HG03103 (cell line): ENCODE measurements around the gene PPP1R9A.

Source experiments
- ATAC-seq: cut with Tn5 transposase; IDR thresholded peaks from one replicate; pipeline ENCODE4 v1.9.1; 2021; ENCODE audit warnings: low read depth; ENCODE audit not compliant: unreplicated experiment

The PPP1R9A gene

DNA sequence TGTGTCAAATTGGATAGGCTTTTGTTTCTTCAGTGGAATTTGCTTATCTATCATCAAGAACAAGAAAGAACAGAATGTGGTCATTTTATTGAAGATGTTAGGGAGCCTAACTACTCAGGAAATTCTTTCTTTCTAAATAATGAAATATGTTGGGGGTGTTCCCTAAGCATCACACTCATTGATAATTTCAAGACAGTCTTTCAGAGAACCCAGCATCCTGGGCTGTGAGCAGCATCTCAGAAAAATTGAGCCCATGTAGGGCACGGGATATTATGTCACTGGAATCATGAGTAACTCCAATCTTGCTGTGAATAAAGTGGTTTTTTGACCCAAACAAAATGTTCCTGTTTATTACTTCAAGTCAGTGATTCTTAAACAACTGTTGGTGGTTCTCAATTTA lies 389.6 kb downstream of the PPP1R9A start:
- ATAC-seq: no peak

- ATAC-seq: no peak
These were observed 390.7 kb downstream of the PPP1R9A start for GRCh38 chr7:95298091-95298490.

- no peak for ATAC-seq
These were observed 395.9 kb downstream of the PPP1R9A start for GRCh38 chr7:95303013-95303905.

- no peak for ATAC-seq
These were observed 397.6 kb downstream of the PPP1R9A start for GRCh38 chr7:95304990-95305389.

DNA sequence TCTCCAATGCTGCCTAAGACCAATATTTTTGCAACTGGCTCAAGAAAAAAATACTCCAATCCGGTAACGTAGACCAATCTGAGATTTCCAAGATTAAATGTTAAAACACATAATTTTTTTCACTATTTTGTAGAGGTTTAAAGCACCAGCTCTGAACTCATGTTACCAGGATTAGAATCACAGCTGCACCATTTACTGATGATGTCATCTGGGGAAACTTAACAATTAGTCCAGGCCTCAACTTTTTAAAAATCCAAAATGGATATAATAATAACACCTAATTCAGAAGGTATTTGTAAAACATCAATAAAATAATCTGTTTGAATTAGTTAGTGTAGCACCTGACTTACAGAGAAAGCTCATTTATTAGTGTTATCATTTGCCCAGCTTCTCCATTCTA lies 402.6 kb downstream of the PPP1R9A start:
- ATAC-seq: no peak

GRCh38 chr7:95311389-95311788 lies 404.0 kb downstream of the PPP1R9A start:
- ATAC-seq: no peak

DNA sequence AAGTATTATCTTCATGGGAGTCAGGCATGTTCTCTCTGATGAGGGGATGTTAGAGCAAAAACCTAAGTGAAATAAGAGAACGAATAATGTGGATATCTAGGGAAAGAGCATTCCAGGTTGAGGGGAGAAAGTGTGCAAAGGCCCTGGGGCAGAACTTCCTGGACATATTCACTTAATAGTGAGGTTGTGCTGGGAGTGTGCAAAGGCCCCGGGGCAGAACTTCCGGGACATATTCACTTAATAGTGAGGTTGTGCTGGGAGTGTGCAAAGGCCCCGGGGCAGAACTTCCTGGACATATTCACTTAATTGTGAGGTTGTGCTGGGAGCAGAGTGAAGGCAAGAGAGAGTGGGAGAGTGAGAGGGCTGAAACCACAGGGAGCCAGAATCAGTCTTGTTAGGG lies 405.2 kb downstream of the PPP1R9A start:
- no peak for ATAC-seq

DNA sequence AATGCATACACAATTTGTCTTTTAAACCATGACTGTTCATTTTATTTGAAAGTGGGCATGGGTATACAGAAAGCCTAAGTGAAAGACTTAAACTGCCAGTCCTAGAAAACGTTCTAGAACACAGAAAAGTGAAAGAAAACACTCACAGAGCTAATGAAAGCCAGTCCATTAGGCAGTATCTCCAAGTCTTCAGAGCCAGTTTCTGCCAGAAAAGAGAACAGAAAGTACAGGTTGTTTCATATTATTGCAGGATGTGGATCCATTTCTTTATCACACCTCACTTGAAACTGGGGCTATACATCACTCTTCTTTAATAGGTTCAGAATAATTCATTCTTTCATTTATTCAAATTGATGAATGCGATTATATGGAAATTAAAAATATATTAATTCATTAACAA lies 409.2 kb downstream of the PPP1R9A start:
- peak; percentile 86 for ATAC-seq

GRCh38 chr7:95317546-95317945 lies 410.2 kb downstream of the PPP1R9A start:
- ATAC-seq: no peak

DNA sequence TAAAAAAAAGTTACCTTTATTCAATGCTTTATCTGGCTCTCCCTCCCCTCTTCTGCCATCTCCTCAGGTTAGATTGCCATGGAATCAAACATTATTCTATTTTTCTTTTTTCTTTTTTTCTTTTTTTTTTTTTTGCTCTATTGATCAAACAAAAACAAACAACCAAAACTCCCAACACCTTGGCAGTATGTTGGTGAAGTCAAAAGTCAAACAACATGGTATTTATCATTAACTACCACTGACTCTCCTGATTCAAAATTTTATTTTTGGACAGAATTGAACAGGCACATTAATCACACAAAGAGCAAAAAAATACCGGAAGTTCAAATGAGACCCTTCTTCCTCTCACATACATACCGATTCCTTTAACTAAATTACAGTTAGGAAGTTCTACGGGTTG lies 410.6 kb downstream of the PPP1R9A start:
- ATAC-seq: no peak

DNA sequence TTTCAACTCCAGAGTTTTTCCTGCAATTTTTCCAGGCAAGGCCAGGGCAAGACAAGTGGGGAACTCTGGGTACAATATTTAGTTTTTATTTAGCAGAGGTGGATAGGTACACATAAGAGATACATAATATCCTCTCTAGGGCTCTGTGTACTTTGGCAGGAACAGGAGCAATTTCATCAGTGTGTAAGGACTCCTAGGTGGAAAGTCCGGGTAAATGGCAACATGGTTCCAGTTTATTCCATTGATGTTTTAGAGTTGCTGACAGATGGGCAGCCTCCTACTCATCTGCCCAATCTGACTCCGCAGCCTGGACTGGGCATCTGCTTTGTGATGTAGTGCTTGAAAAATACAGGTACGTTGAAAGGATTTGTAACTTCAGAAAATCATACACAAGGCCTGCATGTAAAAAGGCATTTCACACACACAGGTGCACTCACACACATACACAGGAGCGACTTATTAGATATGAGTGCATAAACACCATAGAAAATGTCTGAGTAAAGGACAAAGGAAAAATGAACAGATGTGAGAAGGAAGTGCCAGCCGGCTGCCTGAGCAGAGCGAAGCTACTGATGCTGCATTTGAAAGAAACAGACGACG lies 411.2 kb downstream of the PPP1R9A start:
- ATAC-seq: no peak

- no peak for ATAC-seq
These were observed 412.2 kb downstream of the PPP1R9A start for GRCh38 chr7:95319570-95319969.

GRCh38 chr7:95320651-95321050 lies 413.3 kb downstream of the PPP1R9A start:
- ATAC-seq: no peak

DNA sequence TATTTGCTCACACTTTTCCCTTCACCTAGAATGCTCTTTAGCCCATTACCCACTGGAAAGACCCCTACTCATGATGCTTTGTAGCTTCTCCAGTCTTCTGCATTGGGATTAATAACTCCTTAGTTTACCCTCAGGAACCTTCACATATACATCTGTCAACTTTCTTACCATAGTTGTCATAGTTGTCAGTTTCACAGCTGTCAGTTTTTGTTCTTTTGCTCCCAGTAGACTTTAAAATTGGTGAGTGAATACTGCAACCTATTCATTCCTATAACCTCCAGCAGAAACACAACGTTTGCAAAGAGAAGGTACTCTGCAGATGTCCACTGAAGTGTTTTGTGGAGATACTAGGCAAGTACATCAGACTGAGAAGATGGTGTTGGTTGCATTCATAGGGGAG lies 414.3 kb downstream of the PPP1R9A start:
- ATAC-seq: no peak

DNA sequence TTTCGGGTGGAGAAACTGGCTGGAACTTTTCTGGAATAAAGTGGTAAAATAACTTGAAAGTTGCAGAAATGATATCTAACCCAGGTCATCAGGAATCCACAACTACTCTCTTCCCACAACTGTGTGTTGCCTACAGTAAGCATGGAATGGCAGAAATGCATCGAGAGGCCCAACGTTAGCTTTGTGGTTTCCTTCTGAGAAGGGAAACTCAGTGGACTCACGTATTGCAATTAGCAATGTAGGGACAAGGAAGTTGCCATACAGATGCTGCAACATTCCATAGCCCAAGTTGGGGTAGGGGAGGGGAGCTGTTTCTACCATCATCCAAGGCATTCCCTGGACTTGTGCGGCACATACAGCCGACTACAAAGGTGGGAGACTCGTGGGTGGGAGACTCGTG lies 415.0 kb downstream of the PPP1R9A start:
- ATAC-seq: no peak

GRCh38 chr7:95322854-95323253 lies 415.5 kb downstream of the PPP1R9A start:
- no peak for ATAC-seq

GRCh38 chr7:95323410-95324129 lies 416.2 kb downstream of the PPP1R9A start:
- ATAC-seq: no peak

GRCh38 chr7:95324431-95324830 lies 417.0 kb downstream of the PPP1R9A start, which contains the start of gene PON1:
PON1 (minus strand) TSS chr7:95324532; CDS start chr7:95324475, 57 bp downstream.
- ATAC-seq: peak; percentile 57

GRCh38 chr7:95327356-95327755 lies 420.0 kb downstream of the PPP1R9A start:
- no peak for ATAC-seq

GRCh38 chr7:95330204-95330960 lies 423.0 kb downstream of the PPP1R9A start:
- peak; percentile 92 for ATAC-seq

- ATAC-seq: peak; percentile 32
These were observed 423.6 kb downstream of the PPP1R9A start for GRCh38 chr7:95330961-95331337.
